GM12892 (cell line): Measurements from ENCODE around the gene ISLR2.

ENCODE experiments used
- POLR2A ChIP-seq: IDR thresholded peaks from 2 replicates; pipeline ENCODE4 v1.6.1; 2011; ENCODE audit warnings: low read depth, low read length, control low read depth
- POLR2AphosphoS5 ChIP-seq: IDR thresholded peaks from 2 replicates; pipeline ENCODE4 v1.6.1; 2011; ENCODE audit warnings: low read depth, low read length, control low read depth
- TAF1 ChIP-seq: IDR thresholded peaks from 2 replicates; pipeline ENCODE4 v1.6.1; 2011; ENCODE audit warnings: low read depth, mild to moderate bottlenecking, control low read depth, low read length, borderline replicate concordance

- no peak for TF ChIP-seq POLR2AphosphoS5
- TF ChIP-seq TAF1: no peak
- no peak for TF ChIP-seq POLR2A
Measured at GRCh38 chr15:74155766-74156417, 25.5 kb downstream of the ISLR2 start.
